Measurements from ENCODE around the gene HELZ. TPM values are rescaled to one million over a fixed set of nuclear protein-coding genes. Genes with fewer than 3 reads are reported as not detected.

Gene HELZ
- total RNA-seq, 1 experiment from 2014 or later, result 49.8 TPM

- Histone ChIP-seq H3K27ac (ENCODE audit: insufficient read length, low read depth, low read length) (no peak overlapping the region), H3K4me2 (ENCODE audit: insufficient read depth, insufficient read length, low read length) (no peak overlapping the region), H4K20me1 (ENCODE audit: control insufficient read depth, insufficient read depth, insufficient read length) (no peaks in the 10 kb centered on the region), H2AFZ (ENCODE audit: low read length) (no peak overlapping the region), H3K9me3 (ENCODE audit: control insufficient read depth, low read depth, low read length) (no peaks in the 10 kb centered on the region), H3K18ac (ENCODE audit: insufficient read length, low read depth, low read length) (no peak overlapping the region), H3K27me3 (ENCODE audit: insufficient read depth, low read length) (no peaks in the 10 kb centered on the region), H2BK15ac (ENCODE audit: low read depth, low read length) (no peak overlapping the region), H3K79me1 (ENCODE audit: insufficient read depth, low read depth, low read length, poor library complexity, severe bottlenecking) (no peaks in the 10 kb centered on the region), H3K23ac (ENCODE audit: insufficient read length, low read depth, low read length) (no peak overlapping the region), H3K4me1 (ENCODE audit: insufficient read depth, low read length) (no peaks in the 10 kb centered on the region), H3K9ac (ENCODE audit: extremely low read depth, insufficient read length, low read length) (no peak overlapping the region), H4K8ac (replicated peaks; ENCODE audit: insufficient read length, low read depth, low read length) (no peak overlapping the region), H3K79me2 (ENCODE audit: insufficient read depth, low read length) (no peaks in the 10 kb centered on the region), H3K4ac (ENCODE audit: low read depth, low read length) (no peak overlapping the region), H3T11ph (ENCODE audit: low read length) (no peak overlapping the region), H3K14ac (ENCODE audit: insufficient read depth, low read length) (no peak overlapping the region), H2BK120ac (ENCODE audit: low read depth, low read length, poor library complexity, severe bottlenecking) (no peak overlapping the region), H4K5ac (ENCODE audit: insufficient read length, low read depth, low read length) (no peak overlapping the region), H2BK5ac (ENCODE audit: insufficient read length, low read length) (no peak overlapping the region), H4K91ac (ENCODE audit: insufficient read length, low read depth, low read length) (no peak overlapping the region), H3K23me2 (ENCODE audit: insufficient read length, low read depth, low read length, poor library complexity, severe bottlenecking) (no peaks in the 10 kb centered on the region), H2BK20ac (ENCODE audit: low read depth, low read length, poor library complexity, severe bottlenecking) (no peak overlapping the region), H3K56ac (ENCODE audit: insufficient read length, low read depth, low read length) (no peak overlapping the region), H2BK12ac (ENCODE audit: insufficient read length, low read depth, low read length) (no peak overlapping the region), H2AK5ac (ENCODE audit: insufficient read length, low read length) (no peak overlapping the region)
- H3K27ac Mint-ChIP-seq, result no peak overlapping the region
- WGBS (ENCODE audit: extremely low coverage, insufficient read length, low lambda C conversion rate), result no CpG with 5 or more reads among the region's 3 CpGs
- no peak for DNase-seq
- TF ChIP-seq CTCF (conservative IDR thresholded peaks at IDR 0.05), result no peak
- no peaks in the 10 kb centered on the region for H3K9me3 Mint-ChIP-seq
- no peaks in the 10 kb centered on the region for H3K27me3 Mint-ChIP-seq (ENCODE audit: low read depth)
- no peak overlapping the region for H3K4me3 Mint-ChIP-seq
- H3K4me1 Mint-ChIP-seq, result no peaks in the 10 kb centered on the region
- H3K36me3 Mint-ChIP-seq (ENCODE audit: insufficient read depth in 1 of 3, low read depth in 3 of 3), result peaks cover 0 to 13% (median 9%) of the 10 kb centered on the region in 3 experiments; a peak in 5 of 7 replicates
Measured at GRCh38 chr17:67181825-67182224, 63.2 kb downstream of the HELZ start.

All from H9 (cell line).